ENCODE results near the gene RAB6B. TPM values are rescaled to one million over a fixed set of nuclear protein-coding genes. Genes with fewer than 3 reads are reported as not detected.

Gene RAB6B
- total and polyA plus RNA-seq, 2 of the 4 experiments (the other 2 are of a cell fraction) = 0.18 to 1.2 TPM

- WGBS, 2 experiments (ENCODE audit: extremely low coverage in 2 of 2, insufficient read length in 1 of 2) = no CpG with 5 or more reads among the region's 3 CpGs
- no peaks in the 10 kb centered on the region for H4K20me1 ChIP-seq (ENCODE audit: insufficient read depth, low read length)
- H2AK5ac ChIP-seq (ENCODE audit: low read depth, low read length) = no peak overlapping the region
- ATAC-seq (ENCODE audit: low read depth) (no peak), DNase-seq (no peak)
- no TSS peak for BruUV-seq (replicated peaks)
- intact Hi-C loops (cut with micrococcal nuclease) = no loop called here
- no peak overlapping the region for H4K91ac ChIP-seq (ENCODE audit: insufficient read depth, low read depth, low read length)
- in situ Hi-C loops (cut with MboI; ENCODE audit: low sequenced_read_pairs) = no loop called here
- H4K5ac ChIP-seq (ENCODE audit: low read depth, low read length) = no peak overlapping the region
- no peak overlapping the region for H2AFZ ChIP-seq (replicated peaks; ENCODE audit: low read length, poor library complexity)
- H3K4me3 ChIP-seq (ENCODE audit: insufficient read depth, low read depth, low read length) = no peak overlapping the region
- H2AK9ac ChIP-seq (replicated peaks; ENCODE audit: low read depth, low read length, poor library complexity) = no peak overlapping the region
- no peak overlapping the region for H2BK15ac ChIP-seq (ENCODE audit: low read depth, low read length)
- no peak overlapping the region for H2BK120ac ChIP-seq (ENCODE audit: low read depth, low read length)
- H3K56ac ChIP-seq (ENCODE audit: extremely low read depth, insufficient read depth, low read length) = no peak overlapping the region
- H3K27me3 ChIP-seq (ENCODE audit: control insufficient read depth, insufficient read depth, low read length) = peaks cover 14% of the 10 kb centered on the region
- H3K18ac ChIP-seq (ENCODE audit: low read depth, low read length) = no peak overlapping the region
- H3K27ac ChIP-seq (ENCODE audit: insufficient read depth, low read length) = no peak overlapping the region
- TF ChIP-seq MAFK (IDR thresholded peaks at IDR 0.05; ENCODE audit: low read depth, low read length) = no peak
- TF ChIP-seq NFE2L2 (IDR thresholded peaks at IDR 0.05; ENCODE audit: low read depth, low read length) = no peak
- no peak for TF ChIP-seq RAD21 (IDR thresholded peaks at IDR 0.05; ENCODE audit: low read length)
- no peak for TF ChIP-seq RCOR1 (IDR thresholded peaks at IDR 0.05; ENCODE audit: insufficient replicate concordance, low read length)
- no peak for TF ChIP-seq MAZ (IDR thresholded peaks at IDR 0.05; ENCODE audit: borderline replicate concordance, low read depth, low read length)
- TF ChIP-seq SMC3 (IDR thresholded peaks at IDR 0.05; ENCODE audit: low read depth, low read length) = no peak
- no peak for TF ChIP-seq ELK1 (IDR thresholded peaks at IDR 0.05; ENCODE audit: borderline replicate concordance, low read depth, low read length)
- no peak for TF ChIP-seq POLR2A (IDR thresholded peaks at IDR 0.05; ENCODE audit: low read depth, low read length)
- TF ChIP-seq FOS (IDR thresholded peaks at IDR 0.05; ENCODE audit: low read depth, low read length) = no peak
- no peaks in the 10 kb centered on the region for H3K36me3 ChIP-seq (ENCODE audit: control insufficient read depth, insufficient read depth, low read length)
- H3K4ac ChIP-seq (ENCODE audit: low read depth, low read length) = no peak overlapping the region
- H3K14ac ChIP-seq (replicated peaks; ENCODE audit: low read depth, low read length) = no peak overlapping the region
- H3K4me2 ChIP-seq (ENCODE audit: low read depth, low read length) = no peak overlapping the region
- no peak overlapping the region for H2BK5ac ChIP-seq (ENCODE audit: low read depth, low read length, poor library complexity, severe bottlenecking)
- CTCF ChIA-PET = interaction anchor here (1.3 to 1.4 kb wide), 2 partner anchors 23 to 307 kb away, joined by 3 to 4 read pairs; no protein-coding TSS in a partner anchor
- no peak overlapping the region for H4K8ac ChIP-seq (ENCODE audit: low read depth in 2 of 2, low read length in 2 of 2)
- dilution Hi-C loops (cut with HindIII; ENCODE audit: low sequenced_read_pairs, unreplicated experiment) = no loop called here
- no peaks in the 10 kb centered on the region for H3K9me1 ChIP-seq (ENCODE audit: insufficient read depth, low read length)
- no peaks in the 10 kb centered on the region for H3K79me1 ChIP-seq (ENCODE audit: low read depth in 1 of 2, low read length in 2 of 2)
- no peaks in the 10 kb centered on the region for H3K9me3 ChIP-seq (ENCODE audit: control insufficient read depth, insufficient read depth, low read length)
- no peak overlapping the region for H3K23ac ChIP-seq (ENCODE audit: low read depth, low read length)
- no peak overlapping the region for H2BK20ac ChIP-seq (ENCODE audit: low read depth, low read length)
- POLR2A ChIA-PET (ENCODE audit: unreplicated experiment) = no interaction called here
- no peak overlapping the region for H3K9ac ChIP-seq (ENCODE audit: low read depth, low read length)
- H3K4me1 ChIP-seq (ENCODE audit: control insufficient read depth, insufficient read depth, low read length) = no peaks in the 10 kb centered on the region
These were observed 9.7 kb upstream of the RAB6B start for GRCh38 chr3:133905376-133905775.
